ENCODE measurements around the gene LRP8. TPM values are rescaled to one million over a fixed set of nuclear protein-coding genes. Genes with fewer than 3 reads are reported as not detected.

The LRP8 gene
- total and polyA plus RNA-seq, 2 of the 13 experiments (the other 11 are each of a cell fraction or from before 2014, with no cell fraction given): 17.3 to 17.4 TPM

DNA sequence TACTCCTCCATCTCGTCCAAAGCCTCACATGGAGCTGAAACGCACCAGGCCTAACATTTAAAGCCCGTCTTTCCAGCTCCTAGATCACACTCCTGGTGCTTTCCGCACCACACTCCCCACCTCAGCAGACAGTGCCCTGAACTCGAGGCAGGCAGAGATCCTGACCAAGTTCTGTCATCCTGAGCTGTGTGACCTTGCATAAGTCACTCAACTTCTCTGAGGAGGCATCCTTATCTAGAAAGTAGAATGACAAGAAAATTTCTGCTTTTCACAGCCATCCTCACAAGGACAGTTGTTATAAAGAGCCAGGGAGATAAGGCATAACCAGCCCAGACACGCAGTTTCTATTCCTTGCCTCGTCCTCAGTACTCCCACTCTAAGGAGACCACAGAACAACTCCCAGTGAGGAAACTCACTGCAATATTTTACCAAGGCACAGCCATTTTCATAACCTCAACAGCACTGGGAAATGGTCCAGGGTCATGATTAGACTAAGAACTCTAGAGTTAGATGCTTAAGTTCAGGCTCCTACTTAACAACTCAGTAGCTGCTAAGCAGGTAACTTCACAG is 3.1 kb downstream of the LRP8 start:
- no peak for ATAC-seq
- no peak for DNase-seq (ENCODE audit: low spot score)
- CTCF ChIA-PET (ENCODE audit: low intra/inter-chr PET ratio, low total read pairs): no interaction called here
- in situ Hi-C loops (cut with HindIII; ENCODE audit: extremely low pct_ligation_motif_present, low pct_unique_long_range_greater_than_20kb): no loop called here
- no peak overlapping the region for H3K4me2 ChIP-seq (ENCODE audit: low read depth, low read length)
- WGBS (ENCODE audit: low lambda C conversion rate): 96% methylated on average over 7 of the region's 7 CpGs
- FAIRE-seq: peak; percentile 8
- peak; percentile 90 for TF ChIP-seq ZNF768 (CRISPR knock-in tag; IDR thresholded peaks at IDR 0.05)
- TF ChIP-seq, protein P1, sequence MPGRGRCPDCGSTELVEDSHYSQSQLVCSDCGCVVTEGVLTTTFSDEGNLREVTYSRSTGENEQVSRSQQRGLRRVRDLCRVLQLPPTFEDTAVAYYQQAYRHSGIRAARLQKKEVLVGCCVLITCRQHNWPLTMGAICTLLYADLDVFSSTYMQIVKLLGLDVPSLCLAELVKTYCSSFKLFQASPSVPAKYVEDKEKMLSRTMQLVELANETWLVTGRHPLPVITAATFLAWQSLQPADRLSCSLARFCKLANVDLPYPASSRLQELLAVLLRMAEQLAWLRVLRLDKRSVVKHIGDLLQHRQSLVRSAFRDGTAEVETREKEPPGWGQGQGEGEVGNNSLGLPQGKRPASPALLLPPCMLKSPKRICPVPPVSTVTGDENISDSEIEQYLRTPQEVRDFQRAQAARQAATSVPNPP (CRISPR knock-in tag; IDR thresholded peaks at IDR 0.05): no peak
- POLR2A ChIA-PET: no interaction called here
- H3K27me3 ChIP-seq (ENCODE audit: control insufficient read depth in 1 of 2, insufficient read depth in 2 of 2, low read length in 2 of 2): peaks cover 0 to 8% of the 10 kb centered on the region in 2 experiments; a peak in 2 of 5 replicates
- peaks cover 7 to 40% of the 10 kb centered on the region in 2 experiments for H3K36me3 ChIP-seq (replicated peaks in 1 of 2; ENCODE audit: control insufficient read depth in 1 of 2, insufficient read depth in 2 of 2, low read length in 2 of 2)
- H3K9me3 ChIP-seq (ENCODE audit: low read length): no peaks in the 10 kb centered on the region
- no peak overlapping the region for H2AFZ ChIP-seq (ENCODE audit: low read length)
- intact Hi-C loops (cut with micrococcal nuclease; ENCODE audit: unreplicated experiment): no loop called here
- H4K20me1 ChIP-seq (ENCODE audit: insufficient read depth, low read length): no peaks in the 10 kb centered on the region
- no TSS peak for BruUV-seq (replicated peaks)
- no peak overlapping the region for H3K4me3 ChIP-seq (replicated peaks in 1 of 3; ENCODE audit: insufficient read depth in 1 of 3, low read depth in 2 of 3, low read length in 3 of 3)
- peaks cover 21% of the 10 kb centered on the region for H3K79me2 ChIP-seq (ENCODE audit: insufficient read depth, low read length)
- peaks cover 25% of the 10 kb centered on the region for H3K4me1 ChIP-seq (ENCODE audit: insufficient read depth, low read length)
- H3K27ac ChIP-seq (ENCODE audit: extremely low read length, insufficient read depth, low read length): no peak overlapping the region
- H3K9ac ChIP-seq (ENCODE audit: insufficient read depth, low read depth, low read length): no peak overlapping the region

DNA sequence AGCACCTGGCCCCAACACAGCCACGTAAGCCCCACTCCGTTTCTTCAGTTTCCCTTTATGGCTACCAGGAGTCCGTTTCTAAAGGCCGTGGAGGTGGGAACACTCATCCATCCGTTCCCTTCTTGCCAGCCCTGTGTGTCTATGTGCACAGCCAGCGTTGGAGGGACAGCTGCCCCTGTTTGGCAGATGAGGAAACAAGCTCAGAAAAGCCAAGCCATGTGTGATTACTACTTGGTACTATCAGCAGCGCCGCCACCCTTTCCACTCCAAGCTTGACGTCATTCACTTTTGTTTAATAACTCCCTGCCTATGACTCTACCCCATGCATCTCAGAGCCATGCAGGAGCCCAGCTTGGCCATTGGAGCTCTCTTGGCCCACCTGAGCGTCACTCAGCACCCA is 3.5 kb downstream of the LRP8 start:
- H2AFZ ChIP-seq (ENCODE audit: low read length): no peak overlapping the region
- FAIRE-seq (no peak), ATAC-seq (no peak), DNase-seq (ENCODE audit: low spot score) (no peak)
- H4K20me1 ChIP-seq (ENCODE audit: insufficient read depth, low read length): no peaks in the 10 kb centered on the region
- H3K9me3 ChIP-seq (ENCODE audit: low read length): no peaks in the 10 kb centered on the region
- no TSS peak for BruUV-seq (replicated peaks)
- in situ Hi-C loops (cut with HindIII; ENCODE audit: extremely low pct_ligation_motif_present, low pct_unique_long_range_greater_than_20kb) (no loop called here), intact Hi-C loops (cut with micrococcal nuclease; ENCODE audit: unreplicated experiment) (no loop called here)
- H3K9ac ChIP-seq (ENCODE audit: insufficient read depth, low read depth, low read length): no peak overlapping the region
- H3K27ac ChIP-seq (ENCODE audit: extremely low read length, insufficient read depth, low read length): no peak overlapping the region
- CTCF ChIA-PET (ENCODE audit: low intra/inter-chr PET ratio, low total read pairs): no interaction called here
- TF ChIP-seq BRD4 (CRISPR knock-in tag; IDR thresholded peaks at IDR 0.05) (no peak), RAD51 (IDR thresholded peaks at IDR 0.05; ENCODE audit: borderline replicate concordance) (no peak), RORA (CRISPR knock-in tag; IDR thresholded peaks at IDR 0.05) (no peak), ERF (CRISPR knock-in tag; IDR thresholded peaks at IDR 0.05) (no peak)
- TF ChIP-seq, protein P2, sequence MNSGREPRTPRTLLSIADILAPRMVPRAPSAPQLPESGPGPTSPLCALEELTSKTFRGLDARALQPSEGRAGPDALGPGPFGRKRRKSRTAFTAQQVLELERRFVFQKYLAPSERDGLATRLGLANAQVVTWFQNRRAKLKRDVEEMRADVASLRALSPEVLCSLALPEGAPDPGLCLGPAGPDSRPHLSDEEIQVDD (CRISPR knock-in tag; IDR thresholded peaks at IDR 0.05; ENCODE audit: borderline replicate concordance): no peak
- TF ChIP-seq, protein P3, sequence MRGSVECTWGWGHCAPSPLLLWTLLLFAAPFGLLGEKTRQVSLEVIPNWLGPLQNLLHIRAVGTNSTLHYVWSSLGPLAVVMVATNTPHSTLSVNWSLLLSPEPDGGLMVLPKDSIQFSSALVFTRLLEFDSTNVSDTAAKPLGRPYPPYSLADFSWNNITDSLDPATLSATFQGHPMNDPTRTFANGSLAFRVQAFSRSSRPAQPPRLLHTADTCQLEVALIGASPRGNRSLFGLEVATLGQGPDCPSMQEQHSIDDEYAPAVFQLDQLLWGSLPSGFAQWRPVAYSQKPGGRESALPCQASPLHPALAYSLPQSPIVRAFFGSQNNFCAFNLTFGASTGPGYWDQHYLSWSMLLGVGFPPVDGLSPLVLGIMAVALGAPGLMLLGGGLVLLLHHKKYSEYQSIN (CRISPR knock-in tag; IDR thresholded peaks at IDR 0.05; ENCODE audit: borderline replicate concordance): no peak
- 93% methylated on average over 10 of the region's 10 CpGs for WGBS (ENCODE audit: low lambda C conversion rate)
- H3K4me1 ChIP-seq (ENCODE audit: insufficient read depth, low read length): peaks cover 25% of the 10 kb centered on the region
- H3K79me2 ChIP-seq (ENCODE audit: insufficient read depth, low read length): peaks cover 21% of the 10 kb centered on the region
- POLR2A ChIA-PET: no interaction called here
- H3K4me3 ChIP-seq (replicated peaks in 1 of 3; ENCODE audit: insufficient read depth in 1 of 3, low read depth in 2 of 3, low read length in 3 of 3): no peak overlapping the region
- H3K27me3 ChIP-seq (ENCODE audit: control insufficient read depth in 1 of 2, insufficient read depth in 2 of 2, low read length in 2 of 2): 0 out of 5 replicates have a peak, but pooled peaks cover 0 to 3% of the 10 kb centered on the region in 2 experiments
- H3K4me2 ChIP-seq (ENCODE audit: low read depth, low read length): no peak overlapping the region
- peaks cover 7 to 40% of the 10 kb centered on the region in 2 experiments for H3K36me3 ChIP-seq (replicated peaks in 1 of 2; ENCODE audit: control insufficient read depth in 1 of 2, insufficient read depth in 2 of 2, low read length in 2 of 2)
